CD14-positive monocyte (primary cell): ENCODE results near the gene TOB1. TPM values are rescaled to one million over a fixed set of nuclear protein-coding genes. Genes with fewer than 3 reads are reported as not detected.

ENCODE experiments used
- DNase-seq, 3 donors: peaks; one replicate each; pipeline ENCODE4 v3.0.0-alpha.2; 2011 to 2022
- H2AFZ ChIP-seq: 2 replicates; pipeline ENCODE4 v1.6.0; 2012; ENCODE audit warnings: mild to moderate bottlenecking, low read depth, low read length, inconsistent platforms; ENCODE audit not compliant: insufficient read depth, poor library complexity, severe bottlenecking
- H3K27ac ChIP-seq, 2 donors: 1 replicate in 1 of 2; 2 replicates in 1 of 2; pipeline ENCODE4 v1.5.1; 2012 to 2013; ENCODE audit warnings: low read length in 2 of 2, control low read depth in 1 of 2, inconsistent platforms in 1 of 2, low read depth in 1 of 2, mild to moderate bottlenecking in 1 of 2
- H3K27me3 ChIP-seq, 2 donors: one replicate each; pipeline versions ENCODE4 v1.6.0 to v1.6.1; 2011 to 2013; ENCODE audit warnings: low read length in 2 of 2; ENCODE audit not compliant: control insufficient read depth in 2 of 2, insufficient read depth in 2 of 2
- H3K36me3 ChIP-seq, 2 donors: replicated peaks in 1 of 2; 1 replicate in 1 of 2; 2 replicates in 1 of 2; pipeline versions ENCODE4 v1.5.1 to v1.6.1; 2012 to 2013; ENCODE audit warnings: low read length in 2 of 2, control low read depth in 1 of 2, inconsistent platforms in 1 of 2, mild to moderate bottlenecking in 1 of 2; ENCODE audit not compliant: insufficient read depth in 2 of 2, control insufficient read depth in 1 of 2
- H3K4me1 ChIP-seq, 2 donors: 1 replicate in 1 of 2; 2 replicates in 1 of 2; pipeline versions ENCODE4 v1.5.1 to v1.6.1; 2012 to 2013; ENCODE audit warnings: low read length in 2 of 2, control low read depth in 1 of 2, inconsistent platforms in 1 of 2, mild to moderate bottlenecking in 1 of 2, moderate library complexity in 1 of 2; ENCODE audit not compliant: insufficient read depth in 2 of 2, control insufficient read depth in 1 of 2
- H3K4me2 ChIP-seq: replicated peaks from 2 replicates; pipeline ENCODE3; 2012; ENCODE audit warnings: low read length, moderate library complexity, mild to moderate bottlenecking; ENCODE audit not compliant: poor library complexity, severe bottlenecking; ENCODE audit errors: extremely low read depth
- H3K4me3 ChIP-seq, 3 experiments: fragments of 200-600 bp in 1 of 3; sonication (generic) in 1 of 3; replicated peaks in 1 of 3; 1 replicate in 2 of 3; 2 replicates in 1 of 3; pipeline ENCODE4 v1.5.1; 2011 to 2013; ENCODE audit warnings: low read length in 3 of 3, mild to moderate bottlenecking in 3 of 3, control low read depth in 2 of 3, low read depth in 2 of 3, inconsistent platforms in 1 of 3, moderate library complexity in 1 of 3
- H3K79me2 ChIP-seq: 2 replicates; pipeline ENCODE4 v1.6.0; 2012; ENCODE audit warnings: mild to moderate bottlenecking, control low read depth, inconsistent platforms, low read length, moderate library complexity; ENCODE audit not compliant: insufficient read depth
- H3K9ac ChIP-seq: 2 replicates; pipeline ENCODE4 v1.6.0; 2017; ENCODE audit warnings: low read length, mild to moderate bottlenecking; ENCODE audit not compliant: insufficient read depth, poor library complexity, severe bottlenecking
- H3K9me3 ChIP-seq, 2 donors: replicated peaks in 1 of 2; 1 replicate in 1 of 2; 2 replicates in 1 of 2; pipeline versions ENCODE4 v1.5.1 to v1.6.1; 2012 to 2013; ENCODE audit warnings: low read length in 2 of 2, control low read depth in 1 of 2; ENCODE audit not compliant: control insufficient read depth in 1 of 2, insufficient read depth in 1 of 2
- H4K20me1 ChIP-seq: 2 replicates; pipeline ENCODE4 v1.6.0; 2012; ENCODE audit warnings: mild to moderate bottlenecking, low read length, control low read depth, moderate library complexity; ENCODE audit not compliant: insufficient read depth
- H3K27ac Mint-ChIP-seq, 7 donors: one replicate each; pipeline ENCODE4 v1.8.0; 2020; ENCODE audit warnings: mild to moderate bottlenecking in 7 of 7, mixed read lengths in 7 of 7, moderate library complexity in 6 of 7, inconsistent platforms in 2 of 7
- H3K27me3 Mint-ChIP-seq, 3 donors: one replicate each; pipeline ENCODE4 v1.8.0; 2021 to 2022; ENCODE audit warnings: low read depth in 3 of 3, mild to moderate bottlenecking in 3 of 3, mixed read lengths in 3 of 3, moderate library complexity in 3 of 3, inconsistent platforms in 1 of 3
- H3K36me3 Mint-ChIP-seq, 2 donors: one replicate each; pipeline ENCODE4 v1.8.0; 2020; ENCODE audit warnings: mixed read lengths in 2 of 2, inconsistent platforms in 1 of 2, mild to moderate bottlenecking in 1 of 2
- H3K4me1 Mint-ChIP-seq: one replicate; pipeline ENCODE4 v1.8.0; 2020; ENCODE audit warnings: mild to moderate bottlenecking, mixed read lengths
- H3K4me3 Mint-ChIP-seq, 2 donors: one replicate each; pipeline ENCODE4 v1.8.0; 2020; ENCODE audit warnings: mild to moderate bottlenecking in 2 of 2, mixed read lengths in 2 of 2, moderate library complexity in 1 of 2
- H3K9me3 Mint-ChIP-seq, 7 donors: one replicate each; pipeline ENCODE4 v1.8.0; 2020 to 2022; ENCODE audit warnings: mixed read lengths in 7 of 7, mild to moderate bottlenecking in 6 of 7, moderate library complexity in 6 of 7, inconsistent platforms in 2 of 7
- WGBS: methylation state at CpG from one replicate; pipeline ENCODE4 v1.1.5; 2013; ENCODE audit warnings: missing lambda C conversion rate; ENCODE audit not compliant: insufficient coverage; 5-methylcytosine and 5-hydroxymethylcytosine counted together
- intact Hi-C, 2 donors: fragments of 100-400 bp; cut with micrococcal nuclease; formaldehyde crosslinking; loops; one replicate each; pipeline versions ENCODE4 v1.15.0 to v1.15.1; 2023
- polyA plus RNA-seq, 3 donors: library from polyadenylated mRNA; depleted of rRNA in 1 of 3; unstranded in 2 of 3; stranded (reverse) in 1 of 3; fragments of 300-500 nt in 2 of 3; fragments of >200 nt in 1 of 3; fragmentation: Illumina TruSeq in 2 of 3; gene quantifications; 1 replicate in 2 of 3; 2 replicates in 1 of 3; pipeline ENCODE4 v1.2.3, GENCODE V29; 2012 to 2021
- TF ChIP-seq, protein P1 (sequence below): fragments of 200-600 bp; IDR thresholded peaks from one replicate; pipeline ENCODE4 v1.8.0; 2022; ENCODE audit warnings: antibody characterized with exemption, mild to moderate bottlenecking

TOB1 gene
- polyA plus RNA-seq, 3 donors: 18.5 to 107 (median 41.0) TPM

DNA sequence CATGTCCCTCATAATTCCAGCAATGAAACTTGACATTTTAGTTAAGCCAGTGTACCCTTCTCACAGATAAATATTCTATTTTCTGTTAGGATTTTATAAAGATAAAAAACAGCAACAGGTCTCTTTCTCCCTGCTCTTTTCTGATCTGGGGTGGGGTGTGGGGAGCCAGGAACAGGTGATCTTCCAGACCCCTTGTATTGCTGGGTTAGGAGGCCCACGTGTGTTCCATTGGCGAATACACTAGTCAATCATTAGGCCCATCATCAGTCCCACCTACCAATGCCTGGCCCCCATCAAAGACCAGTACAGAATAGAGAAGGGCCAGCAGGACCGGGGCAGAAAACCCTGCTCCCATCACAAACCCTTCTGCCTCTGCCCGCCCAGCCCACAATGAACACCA lies 40.3 kb upstream of the TOB1 start:
- Histone ChIP-seq H3K9me3 (no peaks in the 10 kb centered on the region), H3K4me3 (no peak overlapping the region), H3K36me3 (no peaks in the 10 kb centered on the region), H3K79me2 (no peaks in the 10 kb centered on the region), H3K4me1 (peaks cover 39 to 51% of the 10 kb centered on the region in 2 donors), H3K9ac (no peak overlapping the region), H2AFZ (no peak overlapping the region), H4K20me1 (no peaks in the 10 kb centered on the region), H3K27me3 (no peaks in the 10 kb centered on the region), H3K27ac (no peak overlapping the region), H3K4me2 (no peak overlapping the region)
- intact Hi-C loops: no loop called here
- H3K27ac Mint-ChIP-seq: no peak overlapping the region
- no peaks in the 10 kb centered on the region for H3K36me3 Mint-ChIP-seq
- H3K4me1 Mint-ChIP-seq: peaks cover 56% of the 10 kb centered on the region
- H3K4me3 Mint-ChIP-seq: no peak overlapping the region
- peaks cover 0 to 3% (median 0%) of the 10 kb centered on the region in 7 donors for H3K9me3 Mint-ChIP-seq
- H3K27me3 Mint-ChIP-seq: peaks cover 0 to 5% (median 3%) of the 10 kb centered on the region in 3 donors
- TF ChIP-seq, protein P1, sequence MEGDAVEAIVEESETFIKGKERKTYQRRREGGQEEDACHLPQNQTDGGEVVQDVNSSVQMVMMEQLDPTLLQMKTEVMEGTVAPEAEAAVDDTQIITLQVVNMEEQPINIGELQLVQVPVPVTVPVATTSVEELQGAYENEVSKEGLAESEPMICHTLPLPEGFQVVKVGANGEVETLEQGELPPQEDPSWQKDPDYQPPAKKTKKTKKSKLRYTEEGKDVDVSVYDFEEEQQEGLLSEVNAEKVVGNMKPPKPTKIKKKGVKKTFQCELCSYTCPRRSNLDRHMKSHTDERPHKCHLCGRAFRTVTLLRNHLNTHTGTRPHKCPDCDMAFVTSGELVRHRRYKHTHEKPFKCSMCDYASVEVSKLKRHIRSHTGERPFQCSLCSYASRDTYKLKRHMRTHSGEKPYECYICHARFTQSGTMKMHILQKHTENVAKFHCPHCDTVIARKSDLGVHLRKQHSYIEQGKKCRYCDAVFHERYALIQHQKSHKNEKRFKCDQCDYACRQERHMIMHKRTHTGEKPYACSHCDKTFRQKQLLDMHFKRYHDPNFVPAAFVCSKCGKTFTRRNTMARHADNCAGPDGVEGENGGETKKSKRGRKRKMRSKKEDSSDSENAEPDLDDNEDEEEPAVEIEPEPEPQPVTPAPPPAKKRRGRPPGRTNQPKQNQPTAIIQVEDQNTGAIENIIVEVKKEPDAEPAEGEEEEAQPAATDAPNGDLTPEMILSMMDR: no peak
- no peak for DNase-seq
- WGBS: no CpG with 5 or more reads among the region's 4 CpGs

DNA sequence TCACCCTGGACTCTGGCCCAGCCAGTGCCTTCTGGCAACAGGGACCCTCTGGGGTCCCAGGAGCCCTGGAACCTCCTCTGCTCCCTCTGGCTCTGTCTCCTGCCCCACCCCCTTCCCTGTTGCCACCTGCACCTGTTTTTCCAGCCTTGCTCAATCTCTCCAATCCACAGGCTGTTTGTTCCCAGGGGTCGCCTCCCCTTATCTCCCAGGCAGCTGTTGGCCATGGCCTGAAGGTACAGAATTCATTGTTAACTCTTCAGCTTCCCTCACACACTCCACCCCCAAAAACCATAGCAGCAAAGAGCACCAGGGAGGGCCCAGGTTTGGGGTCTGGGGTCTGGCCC lies 39.3 kb upstream of the TOB1 start:
- no peaks in the 10 kb centered on the region for H3K36me3 ChIP-seq
- H3K9ac ChIP-seq: no peak overlapping the region
- H3K27me3 ChIP-seq: no peaks in the 10 kb centered on the region
- no peak overlapping the region for H3K27ac ChIP-seq
- no peak for DNase-seq
- no peaks in the 10 kb centered on the region for H3K9me3 ChIP-seq
- Mint-ChIP-seq H3K4me1 (peaks cover 47% of the 10 kb centered on the region), H3K4me3 (no peak overlapping the region), H3K9me3 (peaks cover 0 to 3% (median 0%) of the 10 kb centered on the region in 7 donors), H3K27ac (peak overlapping the region in 1 of 7 donors; percentile 36), H3K36me3 (no peaks in the 10 kb centered on the region), H3K27me3 (peaks cover 0 to 5% (median 3%) of the 10 kb centered on the region in 3 donors)
- WGBS: no CpG with 5 or more reads among the region's 1 CpG
- TF ChIP-seq, protein P1: no peak
- no peak overlapping the region for H3K4me2 ChIP-seq
- H3K79me2 ChIP-seq: no peaks in the 10 kb centered on the region
- no peaks in the 10 kb centered on the region for H4K20me1 ChIP-seq
- H3K4me3 ChIP-seq: no peak overlapping the region
- H2AFZ ChIP-seq: no peak overlapping the region
- H3K4me1 ChIP-seq: peaks cover 30 to 40% of the 10 kb centered on the region in 2 donors
- intact Hi-C loops: no loop called here
